Panc1 (cell line): ENCODE results near the gene SMIM38.

Experiments used
- CTCF ChIP-seq: fragments of 450-650 bp; IDR thresholded peaks from 2 replicates; pipeline ENCODE4 v1.5.1; 2017; ENCODE audit warnings: mild to moderate bottlenecking
- POLR2AphosphoS5 ChIP-seq: IDR thresholded peaks from 2 replicates; pipeline ENCODE4 v1.6.1; 2012; ENCODE audit warnings: mild to moderate bottlenecking, low read depth, low read length, moderate library complexity
- REST ChIP-seq, 2 experiments: IDR thresholded peaks; 2 replicates each; pipeline ENCODE4 v1.6.1; 2011 to 2012; ENCODE audit warnings: low read depth in 2 of 2, control low read depth in 1 of 2, low read length in 1 of 2, mild to moderate bottlenecking in 1 of 2, moderate library complexity in 1 of 2; ENCODE audit not compliant: insufficient read depth in 1 of 2
- SIN3A ChIP-seq: IDR thresholded peaks from 2 replicates; pipeline ENCODE4 v1.6.1; 2012; ENCODE audit warnings: low read depth, mild to moderate bottlenecking, low read length, moderate library complexity, borderline replicate concordance; ENCODE audit not compliant: insufficient read depth
- TCF7L2 ChIP-seq: IDR thresholded peaks from 2 replicates; pipeline ENCODE4 v1.6.1; 2011; ENCODE audit warnings: mild to moderate bottlenecking, low read depth, low read length, inconsistent platforms

DNA sequence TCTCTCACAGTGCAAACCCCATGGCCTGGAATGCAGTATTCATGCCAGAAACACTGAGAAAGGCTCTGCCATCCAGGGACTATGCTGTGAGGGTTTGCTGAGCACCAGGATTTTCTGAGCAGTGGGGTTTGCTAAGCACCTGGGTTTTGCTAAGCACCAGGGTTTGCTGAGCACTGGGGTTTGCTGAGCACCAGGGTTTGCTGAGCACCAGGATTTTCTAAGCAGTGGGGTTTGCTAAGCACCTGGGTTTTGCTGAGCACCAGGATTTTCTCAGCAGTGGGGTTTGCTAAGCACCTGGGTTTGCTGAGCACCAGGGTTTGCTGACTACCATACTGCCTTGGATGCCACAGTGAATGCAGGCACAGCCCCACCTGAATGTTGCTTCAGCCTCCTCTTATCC is 48.3 kb upstream of the SMIM38 start:
- TF ChIP-seq REST (IDR thresholded peaks at IDR 0.05; ENCODE audit: insufficient read depth in 1 of 2, low read depth in 2 of 2, low read length in 1 of 2) = no peak
- TF ChIP-seq CTCF = no peak
- TF ChIP-seq TCF7L2 = no peak
- TF ChIP-seq POLR2AphosphoS5 = no peak
- TF ChIP-seq SIN3A = no peak
